Muscle layer of duodenum (tissue), 2 donors: ENCODE data around the gene FJX1.

Source experiments
- H3K27ac ChIP-seq: one replicate; pipeline ENCODE4 v1.7.0; 2013; ENCODE audit warnings: mild to moderate bottlenecking, low read length
- H3K27me3 ChIP-seq: one replicate; pipeline ENCODE4 v1.7.0; 2013; ENCODE audit warnings: low read depth, mild to moderate bottlenecking, control low read depth, low read length
- H3K36me3 ChIP-seq, 2 donors: one replicate each; pipeline ENCODE4 v1.7.0; 2013; ENCODE audit warnings: low read length in 2 of 2, control low read depth in 1 of 2, mild to moderate bottlenecking in 1 of 2; ENCODE audit not compliant: insufficient read depth in 2 of 2, control insufficient read depth in 1 of 2
- H3K4me1 ChIP-seq, 2 donors: one replicate each; pipeline ENCODE4 v1.7.0; 2013; ENCODE audit warnings: low read length in 2 of 2, mild to moderate bottlenecking in 2 of 2, control low read depth in 1 of 2, moderate library complexity in 1 of 2; ENCODE audit not compliant: insufficient read depth in 2 of 2, control insufficient read depth in 1 of 2
- H3K4me3 ChIP-seq, 2 donors: one replicate each; pipeline ENCODE4 v1.7.0; 2013; ENCODE audit warnings: low read length in 2 of 2, low read depth in 1 of 2, mild to moderate bottlenecking in 1 of 2
- H3K9me3 ChIP-seq, 2 donors: one replicate each; pipeline ENCODE4 v1.7.0; 2013; ENCODE audit warnings: low read length in 2 of 2, control low read depth in 1 of 2, mild to moderate bottlenecking in 1 of 2; ENCODE audit not compliant: control insufficient read depth in 1 of 2
- donor health status: healthy.

The FJX1 gene

DNA sequence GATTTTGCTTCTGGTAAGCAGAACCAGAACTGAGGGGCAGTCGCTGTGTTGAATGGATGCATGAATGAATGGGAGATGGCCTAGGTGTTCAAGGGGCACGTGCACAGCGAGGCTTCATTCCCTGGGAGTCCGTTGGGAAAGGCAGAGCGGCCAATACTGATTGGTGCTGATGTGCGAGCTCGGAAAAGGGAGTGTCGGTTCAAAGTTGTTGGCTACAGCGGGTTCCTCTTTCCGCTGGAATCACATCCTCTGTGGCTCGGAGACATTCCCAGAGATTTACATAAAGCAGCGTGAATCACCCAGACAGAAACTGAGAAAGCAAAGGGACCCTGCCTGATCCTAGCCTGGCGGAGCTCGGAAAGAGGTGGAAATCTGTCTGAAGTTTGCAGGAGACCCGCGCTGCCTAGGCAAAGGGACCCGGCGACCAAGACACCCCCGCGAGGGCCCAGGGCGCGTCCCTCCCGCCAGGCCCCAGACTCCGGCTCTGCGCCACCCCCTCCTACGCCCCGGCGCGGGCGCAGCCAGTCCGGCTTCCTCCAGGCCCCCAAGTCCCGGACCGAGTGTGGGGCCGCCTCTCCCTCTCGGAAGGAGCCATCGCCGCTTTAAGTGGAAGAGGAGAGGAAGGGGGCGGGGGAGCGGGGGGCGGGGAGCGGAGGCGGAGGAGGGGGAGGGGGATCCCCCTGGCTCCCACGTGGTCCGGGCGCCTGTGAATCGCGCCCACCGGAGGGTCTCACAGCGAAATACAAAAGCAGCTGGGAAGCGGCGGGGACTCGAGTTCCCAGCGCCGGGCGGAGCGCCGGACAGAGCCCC, at the start of gene FJX1:
Gene FJX1 (plus strand): TSS at position 774 of the 810 bp plus-strand sequence. CDS start 177 bp downstream, outside the sequence.
- H3K36me3 ChIP-seq = no peaks in the 10 kb centered on the region
- H3K27me3 ChIP-seq = peaks cover 12% of the 10 kb centered on the region
- peaks cover 0 to 31% of the 10 kb centered on the region in 2 donors for H3K4me1 ChIP-seq
- H3K9me3 ChIP-seq = no peaks in the 10 kb centered on the region
- peak within 1 kb of the TSS; percentile 47 to 69 for H3K4me3 ChIP-seq
- H3K27ac ChIP-seq = no peak within 1 kb of the TSS

DNA sequence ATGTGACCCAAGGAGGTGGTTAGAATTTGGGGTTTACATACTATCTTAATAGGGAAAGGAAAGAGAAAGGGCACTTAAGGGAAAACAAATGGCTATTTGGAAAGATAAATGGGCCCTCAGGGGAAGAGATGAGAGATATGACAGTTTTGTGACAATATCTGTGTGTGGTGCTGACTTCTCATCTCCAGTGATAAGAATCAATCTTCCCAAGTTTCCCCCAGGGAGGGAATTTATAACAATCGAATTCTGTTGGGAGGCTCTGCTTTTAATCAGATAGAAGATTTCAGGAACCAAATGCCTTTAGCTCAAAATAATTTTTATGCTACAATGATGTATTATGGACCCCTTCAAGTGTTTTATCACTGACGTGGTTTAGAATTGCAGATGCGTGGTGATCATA, 46.6 kb upstream of the FJX1 start:
- H3K27ac ChIP-seq = no peak overlapping the region
- no peaks in the 10 kb centered on the region for H3K36me3 ChIP-seq
- H3K4me3 ChIP-seq = no peak overlapping the region
- peaks cover 0 to 10% of the 10 kb centered on the region in 2 donors for H3K9me3 ChIP-seq
- no peaks in the 10 kb centered on the region for H3K27me3 ChIP-seq
- no peaks in the 10 kb centered on the region for H3K4me1 ChIP-seq

DNA sequence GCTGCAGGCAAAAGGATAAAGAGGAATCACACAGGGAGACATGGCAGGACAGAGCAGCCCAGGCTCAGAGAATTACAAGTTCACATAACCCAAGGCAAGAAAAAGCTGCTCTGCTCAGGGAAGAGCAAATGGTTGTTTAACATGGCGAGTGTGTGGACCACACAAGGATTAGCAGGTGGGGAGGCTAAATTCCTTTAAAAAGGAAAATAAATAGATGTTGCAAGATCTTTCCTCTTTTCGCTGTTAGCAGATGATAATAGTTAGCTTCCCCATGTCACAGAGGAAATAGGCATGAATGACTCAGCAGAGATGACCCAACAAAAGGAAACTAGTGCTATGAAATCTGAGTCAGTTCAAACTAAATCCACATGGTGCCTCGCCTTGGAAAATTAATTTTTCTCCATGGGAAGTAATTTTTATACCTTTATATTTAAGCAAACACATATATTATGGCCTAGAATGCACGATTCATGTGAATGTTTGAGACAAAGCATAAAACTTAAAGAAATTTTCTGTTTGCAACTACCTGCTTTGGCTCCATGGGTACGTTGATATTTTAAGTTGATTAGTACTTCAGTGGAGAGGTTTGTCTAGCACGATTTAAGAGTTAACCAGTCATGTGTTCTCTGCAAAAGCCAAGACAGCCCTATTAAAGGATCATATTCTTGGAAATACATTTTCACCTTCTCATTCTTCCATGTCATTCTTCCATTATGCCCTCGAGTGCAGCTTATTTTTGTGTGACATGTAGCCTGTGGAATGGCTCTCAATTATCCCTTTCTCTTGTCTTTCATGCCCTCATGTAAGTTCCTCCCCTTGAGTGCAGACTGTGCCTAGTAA, 38.5 kb upstream of the FJX1 start:
- Histone ChIP-seq H3K27ac (no peak overlapping the region), H3K4me3 (no peak overlapping the region)

GRCh38 chr11:35580397-35580781, 37.9 kb upstream of the FJX1 start:
- no peak overlapping the region for H3K27ac ChIP-seq
- H3K4me1 ChIP-seq = no peaks in the 10 kb centered on the region
- H3K27me3 ChIP-seq = no peaks in the 10 kb centered on the region
- no peaks in the 10 kb centered on the region for H3K36me3 ChIP-seq
- no peak overlapping the region for H3K4me3 ChIP-seq
- no peaks in the 10 kb centered on the region for H3K9me3 ChIP-seq

More for the DNA sequence above, 38.5 kb upstream of the FJX1 start:
- no peaks in the 10 kb centered on the region for H3K9me3 ChIP-seq
- no peaks in the 10 kb centered on the region for H3K4me1 ChIP-seq
- H3K27me3 ChIP-seq = no peaks in the 10 kb centered on the region
- H3K36me3 ChIP-seq = no peaks in the 10 kb centered on the region

DNA sequence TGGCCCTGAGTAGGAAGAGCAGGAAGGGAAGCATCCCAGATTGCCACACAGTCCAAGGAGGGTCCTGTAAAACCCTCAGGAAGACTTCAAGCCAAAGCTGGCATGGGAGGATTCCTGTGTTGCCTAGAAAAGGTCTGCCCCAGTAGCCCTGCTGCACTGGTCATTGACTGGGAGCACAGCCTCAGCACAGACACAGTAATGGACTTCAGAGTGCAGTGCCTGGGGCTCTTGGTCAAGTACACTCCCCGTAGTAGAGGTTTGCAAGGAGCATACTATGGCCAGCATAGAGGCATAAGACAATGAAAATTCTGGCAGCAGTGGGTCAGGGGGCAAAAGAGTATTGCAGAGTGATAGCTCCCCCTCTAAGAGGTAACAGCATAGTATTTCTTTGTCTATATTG, 36.2 kb upstream of the FJX1 start:
- Histone ChIP-seq H3K27ac (no peak overlapping the region), H3K27me3 (no peaks in the 10 kb centered on the region), H3K9me3 (no peaks in the 10 kb centered on the region), H3K36me3 (no peaks in the 10 kb centered on the region), H3K4me1 (no peaks in the 10 kb centered on the region), H3K4me3 (no peak overlapping the region)

- H3K4me3 ChIP-seq = no peak overlapping the region
- H3K9me3 ChIP-seq = no peaks in the 10 kb centered on the region
- no peaks in the 10 kb centered on the region for H3K36me3 ChIP-seq
- no peaks in the 10 kb centered on the region for H3K27me3 ChIP-seq
- no peaks in the 10 kb centered on the region for H3K4me1 ChIP-seq
- no peak overlapping the region for H3K27ac ChIP-seq
Observed at GRCh38 chr11:35583126-35583525, 35.1 kb upstream of the FJX1 start.

DNA sequence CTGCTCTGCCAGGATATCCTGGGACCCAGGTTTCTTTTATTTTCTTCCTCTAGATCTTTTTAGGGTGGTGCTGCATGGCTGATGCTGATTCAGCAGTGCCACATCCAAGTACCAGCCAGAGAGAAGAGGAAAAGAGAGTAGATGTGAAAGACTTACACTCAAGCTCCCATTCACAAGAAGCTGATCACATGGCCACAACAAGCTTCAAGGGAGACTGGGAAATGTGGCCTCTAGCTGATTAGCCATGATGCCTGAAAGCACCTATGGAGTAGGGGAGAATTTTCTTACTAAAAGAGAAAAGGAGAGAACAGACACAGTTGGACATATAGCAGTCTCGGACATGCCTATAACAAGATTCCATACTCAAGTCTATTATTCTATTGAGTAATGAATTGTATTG, 34.4 kb upstream of the FJX1 start:
- H3K9me3 ChIP-seq = no peaks in the 10 kb centered on the region
- no peak overlapping the region for H3K4me3 ChIP-seq
- H3K36me3 ChIP-seq = no peaks in the 10 kb centered on the region
- no peaks in the 10 kb centered on the region for H3K4me1 ChIP-seq
- no peaks in the 10 kb centered on the region for H3K27me3 ChIP-seq
- H3K27ac ChIP-seq = no peak overlapping the region

DNA sequence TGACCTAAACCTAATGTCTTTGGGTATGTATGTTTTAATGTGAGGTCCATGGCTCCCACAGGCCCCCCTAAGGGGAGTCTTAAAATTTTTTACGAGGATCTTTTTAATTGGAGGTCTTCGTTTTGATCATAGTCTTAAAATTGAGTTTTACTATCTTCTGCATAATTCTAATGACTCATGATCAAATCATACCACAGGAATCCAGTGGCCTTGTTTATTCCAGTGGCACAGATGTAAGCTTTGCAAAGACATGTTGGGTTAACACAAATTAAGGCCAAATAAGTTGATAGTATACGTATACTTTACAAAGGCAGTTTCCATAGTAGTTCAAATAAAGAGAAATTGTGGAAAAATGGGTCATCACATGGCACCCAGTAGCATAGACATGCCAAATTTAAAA, 33.9 kb upstream of the FJX1 start:
- Histone ChIP-seq H3K27me3 (no peaks in the 10 kb centered on the region), H3K4me3 (no peak overlapping the region), H3K9me3 (no peaks in the 10 kb centered on the region), H3K27ac (no peak overlapping the region), H3K36me3 (no peaks in the 10 kb centered on the region), H3K4me1 (no peaks in the 10 kb centered on the region)

GRCh38 chr11:35585416-35585815, 32.8 kb upstream of the FJX1 start:
- H3K27ac ChIP-seq = no peak overlapping the region

DNA sequence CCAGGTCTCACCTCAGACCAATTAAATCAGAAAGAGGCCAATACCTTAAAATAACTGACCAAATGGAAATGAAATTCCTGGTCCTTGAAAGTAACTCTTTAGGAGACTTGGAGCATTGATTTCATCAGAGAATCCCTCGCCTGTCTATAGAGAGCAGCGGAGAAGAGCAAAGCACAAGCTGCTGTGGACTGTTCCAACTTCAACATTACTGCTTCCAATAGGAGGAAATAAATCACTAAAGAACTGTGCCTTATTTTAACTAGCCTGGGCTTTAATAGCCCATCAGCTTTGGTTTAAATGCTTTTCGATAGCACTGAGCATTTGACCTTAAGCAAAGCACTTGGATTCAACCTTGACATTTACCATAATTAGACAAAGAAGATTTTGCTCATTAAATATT, 32.0 kb upstream of the FJX1 start:
- no peaks in the 10 kb centered on the region for H3K4me1 ChIP-seq
- no peaks in the 10 kb centered on the region for H3K9me3 ChIP-seq
- H3K27ac ChIP-seq = no peak overlapping the region
- H3K27me3 ChIP-seq = no peaks in the 10 kb centered on the region
- no peaks in the 10 kb centered on the region for H3K36me3 ChIP-seq
- H3K4me3 ChIP-seq = no peak overlapping the region

More at GRCh38 chr11:35585416-35585815, 32.8 kb upstream of the FJX1 start:
- Histone ChIP-seq H3K4me1 (no peaks in the 10 kb centered on the region), H3K9me3 (no peaks in the 10 kb centered on the region), H3K27me3 (no peaks in the 10 kb centered on the region), H3K4me3 (no peak overlapping the region), H3K36me3 (no peaks in the 10 kb centered on the region)

DNA sequence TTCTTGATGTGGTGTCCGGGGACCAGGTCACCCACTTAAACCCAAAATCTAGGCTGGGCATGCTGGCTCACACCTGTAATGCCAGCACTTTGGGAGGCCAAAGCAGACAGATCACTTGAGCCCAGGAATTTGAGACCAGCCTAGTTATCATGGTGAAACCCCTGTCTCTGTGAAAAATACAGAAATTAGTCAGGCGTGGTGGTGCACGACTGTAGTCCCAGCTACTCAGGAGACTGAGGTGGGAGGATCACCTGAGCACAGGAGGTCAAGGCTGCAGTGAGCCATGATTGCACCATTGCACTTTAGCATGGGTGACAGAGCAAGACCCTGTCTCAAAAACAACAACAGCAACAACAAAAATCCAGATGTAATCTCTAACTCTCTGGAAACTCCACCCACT, 30.3 kb upstream of the FJX1 start:
- Histone ChIP-seq H3K36me3 (no peaks in the 10 kb centered on the region), H3K9me3 (no peaks in the 10 kb centered on the region), H3K4me3 (no peak overlapping the region), H3K4me1 (no peaks in the 10 kb centered on the region), H3K27ac (no peak overlapping the region), H3K27me3 (no peaks in the 10 kb centered on the region)
